ENCODE data around the gene EID2. TPM values are rescaled to one million over a fixed set of nuclear protein-coding genes. Genes with fewer than 3 reads are reported as not detected.

The EID2 gene
- total RNA-seq, 2 experiments from 2014 or later, result 17.2 to 20.3 TPM

- Mint-ChIP-seq H3K4me1 (peaks cover 46% of the 10 kb centered on the region), H3K9me3 (no peaks in the 10 kb centered on the region), H3K27me3 (no peaks in the 10 kb centered on the region), H3K4me3 (no peak overlapping the region), H3K27ac (no peak overlapping the region), H3K36me3 (ENCODE audit: low read depth) (peaks cover 1% of the 10 kb centered on the region)
- CTCF ChIA-PET, result interaction anchor here (0.5 to 0.8 kb wide), 2 partner anchors 8 to 19 kb away, joined by 3 to 7 read pairs; no protein-coding TSS in a partner anchor
- POLR2A ChIA-PET, result no interaction called here
- DNase-seq, result no peak
Observed at GRCh38 chr19:39553082-39553652, 13.2 kb upstream of the EID2 start.

GRCh38 chr19:39550197-39550596 lies 10.2 kb upstream of the EID2 start:
- Mint-ChIP-seq H3K27me3 (no peaks in the 10 kb centered on the region), H3K36me3 (ENCODE audit: low read depth) (no peaks in the 10 kb centered on the region), H3K27ac (no peak overlapping the region), H3K4me3 (no peak overlapping the region), H3K9me3 (peaks cover 2% of the 10 kb centered on the region), H3K4me1 (peaks cover 45% of the 10 kb centered on the region)
- no peak for DNase-seq
- ChIA-PET POLR2A (no interaction called here), CTCF (interaction anchor here (1.3 to 1.8 kb wide), 3 partner anchors 9 to 122 kb away, joined by 3 to 7 read pairs (median 4); no protein-coding TSS in a partner anchor)

- Mint-ChIP-seq H3K27ac (no peak overlapping the region), H3K4me1 (peaks cover 53% of the 10 kb centered on the region), H3K27me3 (no peaks in the 10 kb centered on the region), H3K36me3 (ENCODE audit: low read depth) (no peaks in the 10 kb centered on the region), H3K4me3 (no peak overlapping the region), H3K9me3 (peaks cover 2% of the 10 kb centered on the region)
- no peak for DNase-seq
- ChIA-PET POLR2A (interaction anchor here (1.3 kb wide), 1 partner anchor 111 kb away, joined by 3 read pairs; the partner anchor contains the start of gene RPS16), CTCF (interaction anchor here (1.4 to 2.2 kb wide), 2 partner anchors 10 to 126 kb away, joined by 3 to 5 read pairs; no protein-coding TSS in a partner anchor)
Observed at GRCh38 chr19:39546599-39546998, 6.6 kb upstream of the EID2 start.

GRCh38 chr19:39544911-39545310 lies 5.0 kb upstream of the EID2 start:
- no peak for DNase-seq
- Mint-ChIP-seq H3K36me3 (ENCODE audit: low read depth) (no peaks in the 10 kb centered on the region), H3K27me3 (no peaks in the 10 kb centered on the region), H3K4me1 (peaks cover 59% of the 10 kb centered on the region), H3K4me3 (no peak overlapping the region), H3K27ac (peak overlapping the region; percentile 60), H3K9me3 (peaks cover 2% of the 10 kb centered on the region)
- ChIA-PET CTCF (interaction anchor here (0.6 to 2.2 kb wide), 3 partner anchors 9 to 314 kb away, joined by 5 to 7 read pairs (median 5); no protein-coding TSS in a partner anchor), POLR2A (no interaction called here)

- Mint-ChIP-seq H3K36me3 (ENCODE audit: low read depth) (no peaks in the 10 kb centered on the region), H3K9me3 (peaks cover 2% of the 10 kb centered on the region), H3K4me1 (peaks cover 58% of the 10 kb centered on the region), H3K27me3 (no peaks in the 10 kb centered on the region), H3K27ac (peak overlapping the region; percentile 60), H3K4me3 (no peak overlapping the region)
- POLR2A ChIA-PET, result no interaction called here
- no peak for DNase-seq
- CTCF ChIA-PET, result interaction anchor here (0.6 to 2.2 kb wide), 6 partner anchors 8 to 748 kb away, joined by 3 to 7 read pairs (median 5); no protein-coding TSS in a partner anchor
Observed at GRCh38 chr19:39544226-39544903, 4.4 kb upstream of the EID2 start.

- no peaks in the 10 kb centered on the region for H3K27me3 Mint-ChIP-seq
- H3K27ac Mint-ChIP-seq, result no peak overlapping the region
- H3K9me3 Mint-ChIP-seq, result peaks cover 2% of the 10 kb centered on the region
- CTCF ChIA-PET, result interaction anchor here (0.7 to 1.2 kb wide), 2 partner anchors 12 to 180 kb away, joined by 3 to 8 read pairs; no protein-coding TSS in a partner anchor
- peaks cover 65% of the 10 kb centered on the region for H3K4me1 Mint-ChIP-seq
- H3K36me3 Mint-ChIP-seq (ENCODE audit: low read depth), result peaks cover under 1% of the 10 kb centered on the region
- no peak overlapping the region for H3K4me3 Mint-ChIP-seq
- POLR2A ChIA-PET, result no interaction called here
- DNase-seq, result no peak
Observed at GRCh38 chr19:39543477-39543857, 3.5 kb upstream of the EID2 start.

- no peak overlapping the region for H3K4me3 Mint-ChIP-seq
- POLR2A ChIA-PET, result no interaction called here
- peaks cover 73% of the 10 kb centered on the region for H3K4me1 Mint-ChIP-seq
- peaks cover 2% of the 10 kb centered on the region for H3K9me3 Mint-ChIP-seq
- DNase-seq, result no peak
- no peak overlapping the region for H3K27ac Mint-ChIP-seq
- CTCF ChIA-PET, result interaction anchor here (1.0 to 1.3 kb wide), 2 partner anchors 9 kb away, joined by 4 to 6 read pairs; no protein-coding TSS in a partner anchor
- H3K27me3 Mint-ChIP-seq, result no peaks in the 10 kb centered on the region
- peaks cover 7% of the 10 kb centered on the region for H3K36me3 Mint-ChIP-seq (ENCODE audit: low read depth)
Observed at GRCh38 chr19:39542206-39542605, 2.2 kb upstream of the EID2 start.

- Mint-ChIP-seq H3K27me3 (no peaks in the 10 kb centered on the region), H3K9me3 (no peaks in the 10 kb centered on the region), H3K4me3 (peak overlapping the region; percentile 97), H3K36me3 (ENCODE audit: low read depth) (peaks cover 10% of the 10 kb centered on the region), H3K4me1 (peaks cover 67% of the 10 kb centered on the region), H3K27ac (peak overlapping the region; percentile 94)
- POLR2A ChIA-PET, result no interaction called here
- DNase-seq, result no peak
- CTCF ChIA-PET, result no interaction called here
Observed at GRCh38 chr19:39540333-39540673, 342 bp upstream of the EID2 start.

- ChIA-PET CTCF (interaction anchor here (0.6 kb wide), 1 partner anchor 782 kb away, joined by 3 read pairs; no protein-coding TSS in a partner anchor), POLR2A (interaction anchor here (1.2 kb wide), 1 partner anchor 104 kb away, joined by 4 read pairs; the partner anchor contains the start of gene RPS16)
- H3K27me3 Mint-ChIP-seq, result no peaks in the 10 kb centered on the region
- peak overlapping the region; percentile 97 for H3K4me3 Mint-ChIP-seq
- peak overlapping the region; percentile 92 for H3K27ac Mint-ChIP-seq
- no peak for DNase-seq
- peaks cover 58% of the 10 kb centered on the region for H3K4me1 Mint-ChIP-seq
- peaks cover 10% of the 10 kb centered on the region for H3K36me3 Mint-ChIP-seq (ENCODE audit: low read depth)
- no peaks in the 10 kb centered on the region for H3K9me3 Mint-ChIP-seq
Observed at GRCh38 chr19:39539165-39539517, 820 bp downstream of the EID2 start.

GRCh38 chr19:39533791-39534190 lies 6.2 kb downstream of the EID2 start:
- no peak overlapping the region for H3K4me3 Mint-ChIP-seq
- H3K27me3 Mint-ChIP-seq, result no peaks in the 10 kb centered on the region
- DNase-seq, result no peak
- peaks cover 10% of the 10 kb centered on the region for H3K36me3 Mint-ChIP-seq (ENCODE audit: low read depth)
- CTCF ChIA-PET, result interaction anchor here (0.6 to 2.1 kb wide), 7 partner anchors 8 to 143 kb away, joined by 3 to 12 read pairs (median 4); no protein-coding TSS in a partner anchor
- peaks cover 40% of the 10 kb centered on the region for H3K4me1 Mint-ChIP-seq
- no peaks in the 10 kb centered on the region for H3K9me3 Mint-ChIP-seq
- H3K27ac Mint-ChIP-seq, result no peak overlapping the region
- POLR2A ChIA-PET, result interaction anchor here (0.6 to 0.9 kb wide), 3 partner anchors 53 to 199 kb away, joined by 3 to 8 read pairs (median 3); partner anchors contain the start of genes RPS16 and TIMM50

GRCh38 chr19:39533003-39533512 lies 6.9 kb downstream of the EID2 start:
- peaks cover 10% of the 10 kb centered on the region for H3K36me3 Mint-ChIP-seq (ENCODE audit: low read depth)
- peak overlapping the region; percentile 90 for H3K4me3 Mint-ChIP-seq
- H3K9me3 Mint-ChIP-seq, result no peaks in the 10 kb centered on the region
- CTCF ChIA-PET, result interaction anchor here (0.6 to 2.1 kb wide), 14 partner anchors 8 to 274 kb away, joined by 3 to 12 read pairs (median 4); no protein-coding TSS in a partner anchor
- POLR2A ChIA-PET, result interaction anchor here (0.9 kb wide), 1 partner anchor 97 kb away, joined by 3 read pairs; the partner anchor contains the start of gene RPS16
- H3K27ac Mint-ChIP-seq, result peak overlapping the region; percentile 88
- no peaks in the 10 kb centered on the region for H3K27me3 Mint-ChIP-seq
- peaks cover 35% of the 10 kb centered on the region for H3K4me1 Mint-ChIP-seq
- no peak for DNase-seq

GRCh38 chr19:39532233-39533002 lies 7.5 kb downstream of the EID2 start, which contains the start of gene EID2B:
Gene EID2B (minus strand): TSS chr19:39532852. CDS start chr19:39532802, 50 bp downstream.
- POLR2A ChIA-PET, result interaction anchor here (0.6 kb wide), 1 partner anchor 54 kb away, joined by 3 read pairs; no protein-coding TSS in a partner anchor
- Mint-ChIP-seq H3K4me3 (peak within 1 kb of the TSS; percentile 90), H3K27ac (peak within 1 kb of the TSS; percentile 88), H3K36me3 (ENCODE audit: low read depth) (peaks cover 8% of the 10 kb centered on the region), H3K4me1 (peaks cover 28% of the 10 kb centered on the region), H3K9me3 (no peaks in the 10 kb centered on the region), H3K27me3 (no peaks in the 10 kb centered on the region)
- DNase-seq, result peak; percentile 96
- CTCF ChIA-PET, result interaction anchor here (0.6 to 2.1 kb wide), 18 partner anchors 8 to 469 kb away, joined by 3 to 12 read pairs (median 3); no protein-coding TSS in a partner anchor
